Measurements from ENCODE around the gene NPAS3. TPM values are rescaled to one million over a fixed set of nuclear protein-coding genes. Genes with fewer than 3 reads are reported as not detected.

The NPAS3 gene
- total RNA-seq, 1 donor, result 0.36 TPM

- no peak overlapping the region for H3K4me3 ChIP-seq (ENCODE audit: low read depth, low read length)
- DNase-seq (ENCODE audit: low read depth), result no peak
- TF ChIP-seq CTCF (IDR thresholded peaks at IDR 0.05; ENCODE audit: insufficient read depth, low read length), result no peak
These were observed 409.1 kb downstream of the NPAS3 start for GRCh38 chr14:33347796-33348195.

- DNase-seq (ENCODE audit: low read depth), result no peak
- TF ChIP-seq CTCF (IDR thresholded peaks at IDR 0.05; ENCODE audit: insufficient read depth, low read length), result no peak
These were observed 409.8 kb downstream of the NPAS3 start for GRCh38 chr14:33348510-33348909.

GRCh38 chr14:33349871-33350270 is 411.2 kb downstream of the NPAS3 start:
- no peak for TF ChIP-seq CTCF (IDR thresholded peaks at IDR 0.05; ENCODE audit: insufficient read depth, low read length)
- no peak for DNase-seq (ENCODE audit: low read depth)
- H3K4me3 ChIP-seq (ENCODE audit: low read depth, low read length), result no peak overlapping the region

More at GRCh38 chr14:33348510-33348909, 409.8 kb downstream of the NPAS3 start:
- no peak overlapping the region for H3K4me3 ChIP-seq (ENCODE audit: low read depth, low read length)

GRCh38 chr14:33350366-33350990 is 411.8 kb downstream of the NPAS3 start:
- no peak overlapping the region for H3K4me3 ChIP-seq (ENCODE audit: low read depth, low read length)
- DNase-seq (ENCODE audit: low read depth), result no peak
- TF ChIP-seq CTCF (IDR thresholded peaks at IDR 0.05; ENCODE audit: insufficient read depth, low read length), result no peak

- no peak for DNase-seq (ENCODE audit: low read depth)
- H3K4me3 ChIP-seq (ENCODE audit: low read depth, low read length), result no peak overlapping the region
- no peak for TF ChIP-seq CTCF (IDR thresholded peaks at IDR 0.05; ENCODE audit: insufficient read depth, low read length)
These were observed 414.1 kb downstream of the NPAS3 start for GRCh38 chr14:33352821-33353220.

- DNase-seq (ENCODE audit: low read depth), result no peak
- no peak overlapping the region for H3K4me3 ChIP-seq (ENCODE audit: low read depth, low read length)
- TF ChIP-seq CTCF (IDR thresholded peaks at IDR 0.05; ENCODE audit: insufficient read depth, low read length), result no peak
These were observed 417.5 kb downstream of the NPAS3 start for GRCh38 chr14:33356181-33356580.
